Natural killer cell (primary cell): ENCODE measurements around the gene PLEKHG5. TPM values are rescaled to one million over a fixed set of nuclear protein-coding genes. Genes with fewer than 3 reads are reported as not detected.

ENCODE experiments used
- ATAC-seq, 3 donors: fragments of 150-1000 bp in 2 of 3; fragments of 200-7000 bp in 1 of 3; cut with Tn5 transposase; 1 replicate in 1 of 3; 2 replicates in 2 of 3; pipeline ENCODE4 v1.10.0; 2021; ENCODE audit warnings: mild to moderate bottlenecking in 2 of 3, moderate library complexity in 2 of 3
- DNase-seq, 2 donors: peaks; one replicate each; pipeline versions ENCODE4 v3.0.0 to v3.0.0-alpha.2; 2013 to 2021; ENCODE audit warnings: mixed read lengths in 1 of 2
- H3K27ac ChIP-seq: one replicate; pipeline ENCODE4 v1.5.1; 2013; ENCODE audit warnings: mild to moderate bottlenecking, low read length
- H3K27me3 ChIP-seq: one replicate; pipeline ENCODE4 v1.6.1; 2013; ENCODE audit warnings: low read length; ENCODE audit not compliant: control insufficient read depth, insufficient read depth
- H3K36me3 ChIP-seq: one replicate; pipeline ENCODE4 v1.6.1; 2013; ENCODE audit warnings: low read length; ENCODE audit not compliant: control insufficient read depth, insufficient read depth
- H3K4me1 ChIP-seq: one replicate; pipeline ENCODE4 v1.6.1; 2013; ENCODE audit warnings: low read length; ENCODE audit not compliant: control insufficient read depth, insufficient read depth
- H3K4me3 ChIP-seq: one replicate; pipeline ENCODE4 v1.5.1; 2013; ENCODE audit warnings: low read length
- H3K9me3 ChIP-seq: one replicate; pipeline ENCODE4 v1.6.1; 2013; ENCODE audit warnings: low read length; ENCODE audit not compliant: control insufficient read depth, insufficient read depth
- H3K27ac Mint-ChIP-seq, 2 donors: one replicate each; pipeline ENCODE4 v1.8.0; 2022; ENCODE audit warnings: mild to moderate bottlenecking in 2 of 2, mixed read lengths in 2 of 2, moderate library complexity in 1 of 2
- H3K27me3 Mint-ChIP-seq, 2 donors: one replicate each; pipeline ENCODE4 v1.8.0; 2022; ENCODE audit warnings: low read depth in 2 of 2, mixed read lengths in 2 of 2
- H3K36me3 Mint-ChIP-seq: one replicate; pipeline ENCODE4 v1.8.0; 2022; ENCODE audit warnings: mixed read lengths
- H3K4me1 Mint-ChIP-seq, 2 donors: one replicate each; pipeline ENCODE4 v1.8.0; 2022; ENCODE audit warnings: mixed read lengths in 2 of 2
- H3K4me3 Mint-ChIP-seq: one replicate; pipeline ENCODE4 v1.8.0; 2022; ENCODE audit warnings: mild to moderate bottlenecking, moderate library complexity, mixed read lengths
- H3K9me3 Mint-ChIP-seq, 2 donors: one replicate each; pipeline ENCODE4 v1.8.0; 2022; ENCODE audit warnings: mixed read lengths in 2 of 2
- WGBS: methylation state at CpG from one replicate; pipeline ENCODE4 v1.1.7; 2013; ENCODE audit warnings: missing lambda C conversion rate; ENCODE audit not compliant: insufficient coverage; 5-methylcytosine and 5-hydroxymethylcytosine counted together
- intact Hi-C: fragments of 100-400 bp; cut with micrococcal nuclease; formaldehyde crosslinking; loops from one replicate; pipeline ENCODE4 v1.14.2; 2022
- total RNA-seq, 4 donors: library from RNA; stranded (reverse); fragments of 120-200 nt in 1 of 4; gene quantifications; one replicate each; pipeline versions ENCODE4 v1.2.3 to v1.2.4, GENCODE V29; 2013 to 2022
- TF ChIP-seq, protein P1 (sequence below): fragments of 200-600 bp; IDR thresholded peaks from one replicate; pipeline ENCODE4 v1.8.0; 2022; ENCODE audit warnings: antibody characterized with exemption

PLEKHG5 gene
- total RNA-seq, 3 donors from 2014 or later (not counting 1 experiment from before 2014, with no cell fraction given): 0.16 to 1.1 (median 0.54) TPM

DNA sequence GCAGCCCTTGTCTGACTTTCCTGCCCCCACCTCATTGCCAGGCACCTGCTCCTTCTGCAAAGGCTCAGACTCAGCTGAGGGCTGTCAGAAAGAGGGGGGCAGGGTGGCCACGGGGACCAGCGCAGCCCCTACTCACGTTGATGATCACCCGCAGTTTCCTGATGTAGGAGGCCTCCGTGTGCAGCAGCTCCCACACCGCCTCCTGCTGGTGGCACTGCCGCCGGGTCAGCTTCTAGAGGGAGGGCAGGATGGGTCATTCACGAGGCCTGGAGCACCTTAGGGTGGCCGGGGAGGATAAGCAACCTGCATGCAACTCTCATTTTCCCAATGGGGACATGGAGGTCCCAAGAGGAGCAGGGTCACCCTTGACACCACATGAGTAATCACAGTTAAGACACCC, 19.1 kb downstream of the PLEKHG5 start:
- intact Hi-C loops: no loop called here
- Histone ChIP-seq H3K36me3 (no peaks in the 10 kb centered on the region), H3K27me3 (no peaks in the 10 kb centered on the region), H3K4me3 (no peak overlapping the region), H3K4me1 (peaks cover 6% of the 10 kb centered on the region), H3K9me3 (no peaks in the 10 kb centered on the region), H3K27ac (no peak overlapping the region)
- H3K27me3 Mint-ChIP-seq: peaks cover 0 to 2% of the 10 kb centered on the region in 2 donors
- H3K9me3 Mint-ChIP-seq: no peaks in the 10 kb centered on the region
- DNase-seq: no peak
- TF ChIP-seq, protein P1, sequence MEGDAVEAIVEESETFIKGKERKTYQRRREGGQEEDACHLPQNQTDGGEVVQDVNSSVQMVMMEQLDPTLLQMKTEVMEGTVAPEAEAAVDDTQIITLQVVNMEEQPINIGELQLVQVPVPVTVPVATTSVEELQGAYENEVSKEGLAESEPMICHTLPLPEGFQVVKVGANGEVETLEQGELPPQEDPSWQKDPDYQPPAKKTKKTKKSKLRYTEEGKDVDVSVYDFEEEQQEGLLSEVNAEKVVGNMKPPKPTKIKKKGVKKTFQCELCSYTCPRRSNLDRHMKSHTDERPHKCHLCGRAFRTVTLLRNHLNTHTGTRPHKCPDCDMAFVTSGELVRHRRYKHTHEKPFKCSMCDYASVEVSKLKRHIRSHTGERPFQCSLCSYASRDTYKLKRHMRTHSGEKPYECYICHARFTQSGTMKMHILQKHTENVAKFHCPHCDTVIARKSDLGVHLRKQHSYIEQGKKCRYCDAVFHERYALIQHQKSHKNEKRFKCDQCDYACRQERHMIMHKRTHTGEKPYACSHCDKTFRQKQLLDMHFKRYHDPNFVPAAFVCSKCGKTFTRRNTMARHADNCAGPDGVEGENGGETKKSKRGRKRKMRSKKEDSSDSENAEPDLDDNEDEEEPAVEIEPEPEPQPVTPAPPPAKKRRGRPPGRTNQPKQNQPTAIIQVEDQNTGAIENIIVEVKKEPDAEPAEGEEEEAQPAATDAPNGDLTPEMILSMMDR: no peak
- H3K27ac Mint-ChIP-seq: no peak overlapping the region
- H3K4me1 Mint-ChIP-seq: peaks cover 0 to 7% of the 10 kb centered on the region in 2 donors
- ATAC-seq: no peak
- H3K4me3 Mint-ChIP-seq: no peak overlapping the region
- no peaks in the 10 kb centered on the region for H3K36me3 Mint-ChIP-seq
- 79% methylated on average over 10 of the region's 10 CpGs for WGBS

DNA sequence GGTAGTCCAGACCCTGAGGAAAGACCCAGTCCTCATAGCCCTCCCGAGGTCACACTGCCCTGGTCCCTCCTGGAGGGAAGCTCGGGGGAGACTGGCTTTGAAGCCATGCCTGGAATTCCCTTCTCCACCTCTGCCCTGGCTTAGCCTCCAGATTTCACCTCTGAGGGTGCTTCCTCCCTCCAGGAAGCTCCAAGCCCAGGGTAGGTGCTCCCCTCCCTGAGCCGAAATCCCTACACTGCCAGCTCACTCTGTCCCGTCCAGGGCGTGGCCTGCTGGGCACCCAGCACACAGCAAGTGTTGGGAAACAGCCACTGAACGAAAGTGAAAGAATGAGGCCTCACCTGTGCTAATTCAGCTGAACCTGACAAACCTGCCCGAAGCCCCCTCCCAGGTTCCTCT, 19.5 kb downstream of the PLEKHG5 start:
- intact Hi-C loops: no loop called here
- Mint-ChIP-seq H3K4me3 (no peak overlapping the region), H3K4me1 (peaks cover 0 to 7% of the 10 kb centered on the region in 2 donors), H3K27me3 (peaks cover 0 to 2% of the 10 kb centered on the region in 2 donors), H3K36me3 (no peaks in the 10 kb centered on the region), H3K27ac (no peak overlapping the region), H3K9me3 (no peaks in the 10 kb centered on the region)
- Histone ChIP-seq H3K27me3 (no peaks in the 10 kb centered on the region), H3K36me3 (no peaks in the 10 kb centered on the region), H3K4me3 (no peak overlapping the region), H3K4me1 (peaks cover 7% of the 10 kb centered on the region), H3K27ac (no peak overlapping the region), H3K9me3 (no peaks in the 10 kb centered on the region)
- 90% methylated on average over 7 of the region's 7 CpGs for WGBS
- DNase-seq (no peak), ATAC-seq (no peak)
- TF ChIP-seq, protein P1: no peak

DNA sequence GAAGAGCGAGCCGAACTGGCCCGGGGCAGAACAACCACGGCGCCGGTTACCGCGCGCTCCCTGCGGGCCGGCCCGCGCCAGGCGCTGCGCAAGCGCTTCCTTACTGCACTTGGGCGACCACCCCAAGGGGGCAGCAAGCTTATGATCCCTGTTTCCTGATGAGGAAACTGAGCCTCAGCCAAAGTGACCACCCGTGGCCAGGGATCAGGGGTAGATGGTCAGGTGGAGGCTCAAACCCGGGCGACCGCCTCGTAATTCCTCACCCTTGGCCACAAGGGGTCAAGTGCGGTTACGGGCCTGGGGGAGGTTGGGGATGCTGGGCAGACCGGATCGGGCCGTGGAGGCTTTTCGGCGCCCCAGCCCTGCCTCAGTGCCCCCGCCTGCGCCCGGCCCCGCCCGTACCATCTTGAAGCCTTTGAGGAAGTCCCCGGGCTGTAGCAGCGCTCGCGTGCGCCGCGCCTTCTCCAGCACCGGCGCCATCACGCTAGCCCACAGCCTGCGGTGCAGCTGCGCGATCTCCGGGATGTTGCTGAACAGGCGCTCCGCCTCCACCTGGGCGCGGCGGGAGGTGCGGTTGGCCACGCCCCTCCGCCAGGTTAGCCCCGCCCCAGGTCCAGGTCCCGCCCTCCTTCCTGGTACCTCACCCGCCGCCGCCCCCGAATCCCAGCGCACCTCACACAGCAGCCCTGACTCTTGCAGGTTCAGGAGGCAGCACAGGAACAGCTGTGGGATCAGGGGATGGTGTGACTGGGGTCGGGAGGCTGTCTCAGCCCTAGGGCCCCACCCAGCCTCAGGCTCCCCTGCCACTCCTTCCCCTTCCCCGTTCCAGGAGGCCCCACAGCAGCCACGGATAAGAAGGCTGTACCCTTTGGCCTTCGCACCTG, 20.1 kb downstream of the PLEKHG5 start:
- TF ChIP-seq, protein P1: no peak
- H3K27ac ChIP-seq: no peak overlapping the region
- peaks cover 0 to 7% of the 10 kb centered on the region in 2 donors for H3K4me1 Mint-ChIP-seq
- H3K36me3 ChIP-seq: no peaks in the 10 kb centered on the region
- 93% methylated on average over 65 of the region's 67 CpGs for WGBS
- DNase-seq (no peak), ATAC-seq (no peak)
- no peaks in the 10 kb centered on the region for H3K36me3 Mint-ChIP-seq
- H3K9me3 Mint-ChIP-seq: no peaks in the 10 kb centered on the region
- no peak overlapping the region for H3K4me3 ChIP-seq
- H3K4me1 ChIP-seq: peaks cover 14% of the 10 kb centered on the region
- no peak overlapping the region for H3K4me3 Mint-ChIP-seq
- H3K27me3 ChIP-seq: no peaks in the 10 kb centered on the region
- no peak overlapping the region for H3K27ac Mint-ChIP-seq
- peaks cover 0 to 2% of the 10 kb centered on the region in 2 donors for H3K27me3 Mint-ChIP-seq
- intact Hi-C loops: no loop called here
- H3K9me3 ChIP-seq: no peaks in the 10 kb centered on the region
